Neural progenitor cell (in vitro differentiated cells): ENCODE measurements around the gene MAP6D1. TPM values are rescaled to one million over a fixed set of nuclear protein-coding genes. Genes with fewer than 3 reads are reported as not detected.

Experiments
- DNase-seq: peaks from one replicate; pipeline ENCODE4 v3.0.0-alpha.2; 2016; ENCODE audit warnings: low spot score
- H2AFZ ChIP-seq: fragments of 200-600 bp; sonication (generic); replicated peaks from 2 replicates; pipeline ENCODE4 v1.6.1; 2016; ENCODE audit warnings: antibody characterized with exemption
- H3F3A ChIP-seq: fragments of 200-600 bp; sonication (generic); 2 replicates; pipeline ENCODE4 v1.6.1; 2016; ENCODE audit warnings: antibody characterized with exemption, low read depth
- H3K27ac ChIP-seq: fragments of 200-600 bp; sonication (generic); 2 replicates; pipeline ENCODE4 v1.5.1; 2016; ENCODE audit warnings: mild to moderate bottlenecking
- H3K27me3 ChIP-seq: fragments of 200-600 bp; sonication (generic); 2 replicates; pipeline ENCODE4 v1.6.1; 2016; ENCODE audit warnings: mild to moderate bottlenecking, moderate library complexity
- H3K36me3 ChIP-seq: fragments of 200-600 bp; sonication (generic); 2 replicates; pipeline ENCODE4 v1.5.1; 2016
- H3K4me1 ChIP-seq: fragments of 200-600 bp; sonication (generic); 2 replicates; pipeline ENCODE4 v1.6.1; 2016; ENCODE audit warnings: mixed run types
- H3K4me2 ChIP-seq: fragments of 200-600 bp; sonication (generic); 2 replicates; pipeline ENCODE4 v1.6.1; 2016
- H3K4me3 ChIP-seq: fragments of 200-600 bp; sonication (generic); 2 replicates; pipeline ENCODE4 v1.5.1; 2016
- H3K79me2 ChIP-seq: fragments of 200-600 bp; sonication (generic); 2 replicates; pipeline ENCODE4 v1.6.1; 2016; ENCODE audit warnings: low read depth
- H3K9ac ChIP-seq: fragments of 200-600 bp; sonication (generic); 2 replicates; pipeline ENCODE4 v1.6.1; 2016
- H3K9me3 ChIP-seq: fragments of 200-600 bp; sonication (generic); 2 replicates; pipeline ENCODE4 v1.5.1; 2016; ENCODE audit warnings: low read depth
- H4K20me1 ChIP-seq: fragments of 200-600 bp; sonication (generic); 2 replicates; pipeline ENCODE4 v1.6.1; 2016; ENCODE audit warnings: low read depth
- H3K27ac Mint-ChIP-seq: 3 replicates; pipeline ENCODE4 v1.8.0; 2021; ENCODE audit warnings: mixed read lengths
- H3K27me3 Mint-ChIP-seq: 2 replicates; pipeline ENCODE4 v1.8.0; 2022; ENCODE audit warnings: low read depth, mild to moderate bottlenecking, inconsistent platforms, moderate library complexity, mixed read lengths; ENCODE audit not compliant: insufficient read depth
- H3K36me3 Mint-ChIP-seq: 3 replicates; pipeline ENCODE4 v1.8.0; 2021; ENCODE audit warnings: mixed read lengths
- H3K4me1 Mint-ChIP-seq: 3 replicates; pipeline ENCODE4 v1.8.0; 2021; ENCODE audit warnings: mixed read lengths
- H3K4me3 Mint-ChIP-seq: 3 replicates; pipeline ENCODE4 v1.8.0; 2021; ENCODE audit warnings: mild to moderate bottlenecking, moderate library complexity, mixed read lengths
- H3K9me3 Mint-ChIP-seq: 3 replicates; pipeline ENCODE4 v1.8.0; 2020; ENCODE audit warnings: mixed read lengths
- CTCF ChIP-seq: fragments of 200-600 bp; sonication (generic); IDR thresholded peaks from 2 replicates; pipeline ENCODE4 v1.5.1; 2017; ENCODE audit warnings: antibody characterized with exemption, mild to moderate bottlenecking
- EZH2 ChIP-seq: fragments of 200-600 bp; sonication (generic); IDR thresholded peaks from 2 replicates; pipeline ENCODE4 v1.6.1; 2017; ENCODE audit warnings: antibody characterized with exemption, mild to moderate bottlenecking, moderate library complexity
- EZH2phosphoT487 ChIP-seq: fragments of 200-600 bp; sonication (generic); IDR thresholded peaks from 2 replicates; pipeline ENCODE4 v1.6.1; 2017; ENCODE audit warnings: antibody characterized with exemption
- total RNA-seq: library from RNA; depleted of rRNA; stranded (reverse); fragments of >200 nt; gene quantifications from 2 replicates; pipeline ENCODE4 v1.2.3, GENCODE V29; 2015; ENCODE audit warnings: low replicate concordance

MAP6D1 gene
- total RNA-seq, 1 donor from 2014 or later = 3.5 TPM

- H3K4me3 Mint-ChIP-seq = no peak overlapping the region
- Histone ChIP-seq H3F3A (no peaks in the 10 kb centered on the region), H2AFZ (no peak overlapping the region), H3K9ac (no peak overlapping the region), H3K36me3 (peaks cover 12% of the 10 kb centered on the region), H4K20me1 (no peaks in the 10 kb centered on the region), H3K4me1 (no peaks in the 10 kb centered on the region), H3K9me3 (no peaks in the 10 kb centered on the region), H3K27ac (no peak overlapping the region), H3K4me2 (no peak overlapping the region), H3K4me3 (no peak overlapping the region), H3K79me2 (peaks cover 6% of the 10 kb centered on the region), H3K27me3 (no peaks in the 10 kb centered on the region)
- DNase-seq = no peak
- no peak for TF ChIP-seq EZH2
- no peak for TF ChIP-seq CTCF
- no peak for TF ChIP-seq EZH2phosphoT487
- H3K27ac Mint-ChIP-seq = no peak overlapping the region
- no peaks in the 10 kb centered on the region for H3K4me1 Mint-ChIP-seq
- peaks cover 45% of the 10 kb centered on the region for H3K36me3 Mint-ChIP-seq
- H3K9me3 Mint-ChIP-seq = no peaks in the 10 kb centered on the region
- H3K27me3 Mint-ChIP-seq = peaks cover 2% of the 10 kb centered on the region
Observed at GRCh38 chr3:183854318-183855035, 29.1 kb upstream of the MAP6D1 start.

GRCh38 chr3:183845608-183846288 is 20.4 kb upstream of the MAP6D1 start:
- Histone ChIP-seq H2AFZ (no peak overlapping the region), H3F3A (no peaks in the 10 kb centered on the region), H3K4me2 (no peak overlapping the region), H3K9ac (no peak overlapping the region), H3K36me3 (peaks cover 18% of the 10 kb centered on the region), H3K27ac (no peak overlapping the region), H4K20me1 (no peaks in the 10 kb centered on the region), H3K9me3 (no peaks in the 10 kb centered on the region), H3K27me3 (no peaks in the 10 kb centered on the region), H3K4me1 (no peaks in the 10 kb centered on the region), H3K4me3 (no peak overlapping the region), H3K79me2 (peaks cover 9% of the 10 kb centered on the region)
- no peak for DNase-seq
- Mint-ChIP-seq H3K4me3 (no peak overlapping the region), H3K36me3 (peaks cover 40% of the 10 kb centered on the region), H3K27me3 (no peaks in the 10 kb centered on the region), H3K9me3 (no peaks in the 10 kb centered on the region), H3K27ac (no peak overlapping the region), H3K4me1 (no peaks in the 10 kb centered on the region)
- no peak for TF ChIP-seq EZH2phosphoT487

- Histone ChIP-seq H3K79me2 (peaks cover 9% of the 10 kb centered on the region), H2AFZ (no peak overlapping the region), H3K36me3 (peaks cover 13% of the 10 kb centered on the region), H3K9ac (no peak overlapping the region), H4K20me1 (no peaks in the 10 kb centered on the region), H3K4me3 (no peak overlapping the region), H3K27me3 (no peaks in the 10 kb centered on the region), H3K4me1 (no peaks in the 10 kb centered on the region), H3K27ac (no peak overlapping the region), H3K9me3 (no peaks in the 10 kb centered on the region), H3K4me2 (no peak overlapping the region), H3F3A (no peaks in the 10 kb centered on the region)
- H3K4me3 Mint-ChIP-seq = no peak overlapping the region
- TF ChIP-seq EZH2 = no peak
- TF ChIP-seq EZH2phosphoT487 = no peak
- no peak for TF ChIP-seq CTCF
- no peaks in the 10 kb centered on the region for H3K4me1 Mint-ChIP-seq
- H3K36me3 Mint-ChIP-seq = peaks cover 37% of the 10 kb centered on the region
- H3K27ac Mint-ChIP-seq = no peak overlapping the region
- H3K9me3 Mint-ChIP-seq = no peaks in the 10 kb centered on the region
- no peak for DNase-seq
- H3K27me3 Mint-ChIP-seq = no peaks in the 10 kb centered on the region
Observed at GRCh38 chr3:183845090-183845489, 19.7 kb upstream of the MAP6D1 start.

- peaks cover 37% of the 10 kb centered on the region for H3K36me3 Mint-ChIP-seq
- H3K36me3 ChIP-seq = peaks cover 13% of the 10 kb centered on the region
- no peak overlapping the region for H3K27ac Mint-ChIP-seq
Observed at GRCh38 chr3:183844606-183845005, 19.2 kb upstream of the MAP6D1 start.

More at GRCh38 chr3:183844606-183845005, 19.2 kb upstream of the MAP6D1 start:
- H3K4me1 Mint-ChIP-seq = no peaks in the 10 kb centered on the region
- H2AFZ ChIP-seq = no peak overlapping the region
- DNase-seq = no peak
- H3K9ac ChIP-seq = no peak overlapping the region
- H3K9me3 Mint-ChIP-seq = no peaks in the 10 kb centered on the region
- H3F3A ChIP-seq = no peaks in the 10 kb centered on the region
- H3K27me3 ChIP-seq = no peaks in the 10 kb centered on the region
- no peak overlapping the region for H3K4me2 ChIP-seq
- no peaks in the 10 kb centered on the region for H4K20me1 ChIP-seq
- no peaks in the 10 kb centered on the region for H3K9me3 ChIP-seq
- TF ChIP-seq CTCF (no peak), EZH2phosphoT487 (no peak), EZH2 (no peak)
- no peak overlapping the region for H3K4me3 Mint-ChIP-seq
- no peak overlapping the region for H3K4me3 ChIP-seq
- H3K4me1 ChIP-seq = no peaks in the 10 kb centered on the region
- H3K27me3 Mint-ChIP-seq = no peaks in the 10 kb centered on the region
- H3K27ac ChIP-seq = no peak overlapping the region
- peaks cover 4% of the 10 kb centered on the region for H3K79me2 ChIP-seq
